ENCODE measurements around the gene HDLBP.

GRCh38 chr2:241316825-241317224 is 1.4 kb upstream of the HDLBP start:
- no peak for TF ChIP-seq EZH2 (IDR thresholded peaks at IDR 0.05; ENCODE audit: insufficient read depth, poor library complexity, severe bottlenecking)
- TF ChIP-seq EZH2phosphoT487 (IDR thresholded peaks at IDR 0.05; ENCODE audit: insufficient read depth, low read depth) = no peak
